Activated naive CD4-positive, alpha-beta T cell (primary cell): ENCODE measurements around the gene AKT1.

Experiments used
- DNase-seq, 4 experiments: peaks; one replicate each; lab custom pipeline; 2025; lab: John Stamatoyannopoulos, UW

AKT1 gene

GRCh38 chr14:104799244-104800014, 3.9 kb upstream of the AKT1 start:
- no peak for DNase-seq

DNA sequence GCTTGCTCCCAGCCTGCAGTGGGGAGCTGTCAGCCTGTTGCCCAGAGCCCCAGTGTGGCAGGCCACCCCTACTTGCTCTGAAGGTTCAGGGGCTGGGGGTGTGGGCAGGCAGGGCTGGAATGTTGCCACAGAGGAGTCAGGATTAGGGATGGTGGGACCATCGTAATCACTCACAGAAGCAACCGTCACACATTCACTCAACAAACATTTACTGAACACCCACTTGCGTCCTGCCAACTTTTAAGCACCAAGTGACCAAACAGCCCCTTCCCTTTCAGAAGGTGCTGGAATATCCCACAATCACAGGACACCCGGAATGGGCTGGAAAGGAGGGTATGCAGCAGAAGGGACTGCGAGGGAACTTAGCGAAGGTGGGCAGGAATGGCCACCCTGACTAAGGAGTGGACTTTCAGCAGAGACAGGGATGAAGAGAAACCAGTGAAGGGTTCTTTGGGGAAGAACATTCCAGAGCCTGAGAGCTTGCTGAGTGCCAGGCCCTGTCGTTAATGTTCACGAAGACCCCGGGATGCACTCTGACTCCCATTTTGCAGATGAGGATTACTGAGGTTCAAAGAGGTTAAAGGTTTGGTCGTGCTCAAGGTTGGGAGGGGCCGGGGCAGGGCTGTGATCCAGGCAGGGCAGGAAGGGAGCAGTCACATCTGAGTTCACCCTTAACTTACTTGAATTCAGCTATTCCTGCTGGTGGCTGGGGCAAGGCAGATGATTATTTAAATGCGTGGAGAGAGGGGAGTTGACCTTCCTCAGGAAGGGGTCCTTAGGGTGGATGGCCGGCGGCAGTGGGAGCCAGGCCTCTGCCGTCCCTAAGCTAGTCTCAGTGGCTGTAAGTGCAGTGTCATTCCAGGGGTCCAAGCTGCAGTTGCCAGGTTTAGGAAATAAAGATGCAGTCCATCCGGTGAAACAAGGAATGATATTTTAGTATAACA, 3.0 kb upstream of the AKT1 start:
- DNase-seq: no peak

GRCh38 chr14:104797115-104798044, 1.8 kb upstream of the AKT1 start:
- no peak for DNase-seq

DNA sequence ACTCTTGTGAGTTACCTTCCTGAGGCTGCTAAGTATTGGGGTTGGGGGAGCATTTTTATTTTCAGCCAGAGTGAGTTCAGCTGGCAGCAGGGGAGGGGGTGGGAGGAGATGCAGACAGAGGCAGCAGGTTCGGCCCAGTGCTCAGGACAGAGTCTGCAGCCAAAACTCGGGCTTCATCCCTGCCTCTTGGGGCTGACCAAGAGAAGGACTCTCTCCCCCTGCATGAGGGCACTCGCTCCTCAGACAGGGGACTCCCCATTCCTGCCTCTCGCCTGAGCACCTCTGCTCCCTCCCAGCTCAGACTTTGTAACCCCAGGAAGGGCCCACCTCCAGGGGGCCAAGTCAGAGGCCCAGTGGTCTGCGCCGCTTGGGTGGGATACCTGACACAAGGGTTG, 1.1 kb upstream of the AKT1 start:
- DNase-seq: no peak

DNA sequence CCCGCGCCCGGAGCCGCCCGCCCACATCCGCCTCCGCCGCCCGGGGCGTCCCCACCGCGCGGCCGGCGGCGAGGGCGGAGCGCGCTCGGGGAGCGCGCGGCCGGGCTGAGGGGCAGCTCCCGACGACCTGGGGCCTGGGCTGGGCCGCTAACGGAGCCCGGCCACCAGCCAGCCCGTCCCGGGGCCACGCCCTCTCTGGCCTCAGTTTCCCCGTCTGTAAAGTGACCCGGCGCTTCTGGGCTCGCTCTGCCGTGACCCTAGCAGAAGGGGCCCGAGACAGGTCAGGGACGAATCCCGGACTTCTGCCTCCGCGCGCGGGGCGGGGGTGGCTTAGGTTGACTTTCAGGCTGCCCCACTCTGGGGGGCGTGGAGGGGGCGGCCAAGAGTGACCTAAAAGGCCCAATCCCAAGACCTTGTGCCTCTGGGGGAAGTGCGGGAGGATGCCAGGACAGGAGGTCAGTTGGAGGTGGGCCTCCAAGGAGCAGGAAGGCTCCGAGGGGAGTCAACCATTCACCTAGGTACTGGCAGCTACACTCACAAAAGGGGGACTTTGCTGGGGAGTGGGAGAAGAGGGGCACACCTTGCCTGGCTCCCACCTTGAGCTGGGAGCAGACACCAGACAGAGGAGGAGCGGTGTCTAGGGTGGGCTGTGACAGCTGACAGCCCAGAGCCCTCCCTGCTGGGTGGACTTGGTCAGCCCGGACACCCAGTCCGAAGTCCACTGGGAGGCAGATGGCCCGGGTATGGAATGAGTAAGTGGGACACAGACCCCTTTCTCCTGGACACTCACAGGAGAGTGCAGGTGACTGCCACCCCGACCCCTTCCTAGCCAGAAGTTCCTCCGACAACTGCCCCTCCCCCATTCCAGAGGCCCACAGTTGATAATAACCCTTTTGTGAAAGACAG, 486 bp upstream of the AKT1 start:
- DNase-seq: peak in 2 of 4 experiments; percentile 18 to 60

DNA sequence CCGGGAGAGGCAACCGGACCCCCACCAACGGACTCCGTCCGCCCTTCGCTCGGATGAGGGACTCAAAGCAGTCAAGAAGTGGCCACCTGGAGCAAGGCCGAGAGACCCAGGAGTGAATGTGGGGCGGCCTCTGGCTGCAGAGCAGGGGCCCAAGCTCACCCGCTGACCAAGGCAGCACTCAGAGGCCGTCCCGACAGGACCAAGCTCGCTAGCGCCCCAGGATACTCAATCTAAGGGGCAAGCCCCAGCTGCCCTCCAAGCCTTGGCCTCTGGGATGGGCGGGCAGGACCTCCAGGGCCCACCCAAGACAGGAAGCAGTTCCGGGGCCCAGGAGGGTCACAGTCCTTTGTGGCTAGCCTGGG, 936 bp downstream of the AKT1 start:
- no peak for DNase-seq

DNA sequence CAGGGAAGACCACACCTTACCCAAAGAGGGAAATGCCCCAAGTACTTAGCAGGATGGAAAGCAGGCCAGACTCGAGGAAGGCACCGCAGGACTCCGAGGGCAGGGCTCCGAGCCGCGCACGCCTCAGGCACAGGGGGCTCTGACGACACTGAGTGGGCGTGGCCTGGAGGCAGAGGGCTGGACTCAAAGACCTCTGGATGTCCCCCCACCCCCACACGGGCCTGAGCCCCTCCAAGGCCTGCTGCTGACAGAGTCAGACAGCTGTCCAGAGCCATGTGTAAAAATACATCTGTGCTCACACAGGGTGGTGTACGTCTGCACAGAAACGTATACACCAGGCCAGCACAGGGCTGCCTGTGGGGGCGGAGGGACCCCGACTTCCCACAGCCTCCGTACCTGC, 1.4 kb downstream of the AKT1 start:
- no peak for DNase-seq

DNA sequence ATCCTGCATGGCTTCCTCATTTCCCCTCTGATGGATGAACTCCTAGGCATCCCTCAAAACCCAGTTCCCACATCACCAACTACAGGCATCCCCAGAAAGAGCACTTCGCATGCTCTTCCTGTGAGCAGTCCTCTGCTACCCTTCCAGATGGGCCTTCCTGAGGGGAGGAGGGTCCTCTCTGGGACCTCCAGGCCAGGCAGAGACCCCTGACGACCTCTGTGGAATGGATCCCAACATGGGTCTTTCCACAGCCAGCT, 1.9 kb downstream of the AKT1 start:
- no peak for DNase-seq

GRCh38 chr14:104792945-104793702, 2.4 kb downstream of the AKT1 start:
- no peak for DNase-seq

DNA sequence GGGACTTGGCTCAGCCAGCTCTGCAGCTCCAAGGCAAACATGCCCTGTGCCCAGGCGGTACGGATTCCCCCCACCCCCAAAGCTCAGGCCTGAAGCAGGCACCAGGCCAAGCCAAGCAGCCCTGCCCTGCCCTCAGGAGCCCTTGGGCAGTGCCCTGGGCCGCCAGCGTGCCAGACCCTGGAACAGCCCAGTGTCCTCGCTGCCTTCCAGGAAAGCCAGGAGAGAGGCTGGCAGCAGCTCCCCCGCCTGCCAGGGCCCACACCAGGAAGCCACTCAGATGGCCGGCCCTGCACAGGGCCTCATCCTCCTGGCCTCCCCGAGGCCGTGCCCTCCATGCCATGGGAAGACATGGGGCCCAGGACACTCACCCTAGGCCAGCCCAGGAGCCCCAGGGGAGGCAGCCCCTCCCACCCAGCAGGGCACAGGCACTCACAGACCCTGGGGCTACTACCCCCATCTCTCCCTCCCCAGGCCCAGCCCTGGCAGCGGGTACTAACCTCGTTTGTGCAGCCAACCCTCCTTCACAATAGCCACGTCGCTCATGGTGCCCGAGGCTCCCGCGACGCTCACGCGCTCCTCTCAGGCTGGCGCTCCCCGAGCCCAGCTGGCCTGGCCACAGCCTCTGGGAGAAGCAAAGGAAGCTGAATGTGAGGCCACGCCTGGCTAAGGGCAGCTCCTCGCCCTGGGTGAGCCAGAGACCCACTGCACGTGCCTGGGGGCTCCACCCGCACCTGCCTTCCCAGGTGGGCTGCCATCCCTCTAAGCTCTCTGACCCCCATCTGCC, 3.3 kb downstream of the AKT1 start:
- no peak for DNase-seq

DNA sequence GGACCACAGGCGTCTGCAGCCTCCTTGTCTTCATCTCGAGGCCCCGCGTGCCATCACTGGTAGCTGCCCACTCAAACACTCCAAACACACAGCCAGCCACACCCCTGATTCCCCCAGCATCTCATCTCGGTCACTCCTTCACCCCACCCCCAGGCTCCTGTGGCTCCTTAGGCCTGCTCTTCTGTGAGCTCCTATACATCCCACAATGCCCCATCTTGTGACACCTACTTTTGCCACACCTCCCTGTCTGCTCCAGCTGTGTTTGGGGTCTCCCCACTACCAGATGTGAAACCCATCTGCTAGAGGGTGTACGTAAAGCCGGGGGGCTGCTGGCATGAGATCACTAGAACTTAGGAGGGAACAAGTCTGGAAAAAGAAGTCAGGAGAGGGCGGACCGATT, 4.1 kb downstream of the AKT1 start:
- no peak for DNase-seq

DNA sequence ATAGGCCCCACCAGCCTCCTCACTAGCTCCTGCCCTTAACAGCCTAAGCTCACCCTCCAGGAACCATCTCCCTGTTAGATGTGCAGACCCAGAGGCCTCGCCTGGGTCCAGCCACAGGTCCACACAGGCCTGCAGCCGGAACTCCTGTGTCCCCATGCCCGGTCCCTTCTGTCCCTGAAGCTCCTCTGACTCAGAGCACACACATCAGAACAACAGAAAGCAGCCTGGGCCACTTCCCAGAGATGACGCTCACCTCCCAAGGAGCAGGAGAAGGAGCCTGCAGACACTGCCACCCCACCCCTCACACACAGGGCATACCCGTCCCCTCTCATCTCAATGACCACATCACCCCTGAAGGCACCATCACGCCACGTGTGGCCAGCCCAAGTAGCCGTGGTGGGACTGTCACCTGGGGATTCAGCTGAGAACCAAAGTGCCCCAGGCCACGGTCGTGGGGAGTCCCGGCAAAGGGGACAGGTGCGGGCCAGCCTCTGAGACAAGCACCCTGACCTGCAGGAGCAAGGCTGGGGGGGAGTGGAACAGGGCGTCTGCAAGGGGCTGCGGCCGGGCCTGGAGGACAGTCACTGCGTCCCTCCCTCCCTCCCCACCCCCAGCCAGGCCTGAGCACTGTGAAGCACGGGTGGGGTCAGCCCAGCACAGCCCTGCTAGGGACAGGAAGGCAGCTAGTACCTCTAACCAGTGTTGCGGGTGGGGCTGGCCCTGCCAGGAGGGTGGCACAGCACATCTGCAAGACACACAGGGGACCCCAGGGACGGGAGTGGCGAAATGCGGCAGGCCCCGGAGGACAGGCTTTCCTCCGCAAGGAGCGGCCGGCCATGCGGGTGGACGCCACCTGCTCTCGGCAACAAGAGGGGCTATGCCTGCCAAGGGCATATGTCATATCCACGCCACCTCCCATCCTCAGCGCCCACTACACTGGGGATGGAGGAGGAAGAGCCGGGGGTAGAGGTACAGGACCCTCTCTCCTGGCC, 5.5 kb downstream of the AKT1 start:
- DNase-seq: no peak

- no peak for DNase-seq
Measured at GRCh38 chr14:104788873-104789663, 6.5 kb downstream of the AKT1 start.

DNA sequence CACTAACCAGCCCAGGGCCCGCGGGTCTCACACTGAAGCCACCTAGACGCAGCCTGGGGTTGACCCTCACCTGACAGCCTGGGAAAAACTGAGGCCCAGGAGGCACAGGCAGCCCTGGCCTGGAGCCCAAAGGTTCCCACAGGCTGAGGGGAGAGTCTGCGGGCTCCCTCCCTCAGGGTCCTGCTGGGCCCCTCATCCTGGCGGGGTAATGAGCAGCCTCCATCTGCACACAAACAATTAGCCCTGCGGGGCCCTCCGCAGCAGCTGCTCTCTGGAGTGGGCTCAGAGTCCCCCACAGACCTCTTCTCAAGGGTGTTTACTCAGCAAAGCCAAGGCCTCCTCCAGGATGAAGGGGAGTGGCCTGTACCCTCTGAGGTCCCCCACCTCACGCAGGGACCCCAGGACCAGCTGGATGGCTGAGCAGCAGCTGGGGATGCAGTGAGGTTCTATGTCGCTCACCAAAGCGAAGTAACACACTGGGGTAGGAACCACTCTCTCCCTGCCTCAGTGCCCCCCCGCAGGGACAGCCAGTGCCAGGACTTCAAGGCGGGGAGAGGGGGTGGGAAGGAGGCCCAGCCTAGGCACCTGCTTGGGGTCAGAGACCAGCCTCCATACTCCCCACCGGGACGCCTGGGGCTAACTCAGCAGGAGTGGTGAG, 7.3 kb downstream of the AKT1 start:
- DNase-seq: no peak

DNA sequence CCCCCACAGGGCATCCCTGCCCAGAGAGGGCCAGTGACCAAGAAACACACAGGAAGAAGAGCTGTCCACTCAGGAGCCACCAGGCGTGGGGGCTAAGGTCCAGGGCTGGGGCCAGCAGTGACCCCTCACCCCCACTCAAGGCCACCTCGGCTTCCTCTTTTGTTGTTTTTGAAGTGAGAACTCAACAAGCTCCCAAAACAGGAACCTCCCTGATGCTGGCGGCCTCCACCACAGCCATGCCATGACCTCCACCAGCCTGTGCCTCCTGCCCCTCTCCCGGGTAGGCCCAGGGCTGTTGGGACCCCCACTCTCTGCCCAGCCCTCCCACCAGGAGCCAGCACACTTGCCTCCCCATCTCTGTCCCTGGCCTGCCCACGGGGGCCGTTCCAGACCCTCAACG, 7.8 kb downstream of the AKT1 start:
- no peak for DNase-seq

- DNase-seq: no peak
Measured at GRCh38 chr14:104786726-104787675, 8.5 kb downstream of the AKT1 start.
